ENCODE data around the gene SIX6.

GRCh38 chr14:60506462-60506984, 2.4 kb upstream of the SIX6 start:
- no peak for TF ChIP-seq CTCF (IDR thresholded peaks at IDR 0.05; ENCODE audit: insufficient read depth, low read depth, low read length)
- TF ChIP-seq EZH2 (IDR thresholded peaks at IDR 0.05; ENCODE audit: insufficient read depth, low read length): no peak

Measured in astrocyte (in vitro differentiated cells and primary cell).